Measurements from ENCODE around the gene PTGER4. TPM values are rescaled to one million over a fixed set of nuclear protein-coding genes. Genes with fewer than 3 reads are reported as not detected.

Gene PTGER4
- total and polyA plus RNA-seq, 4 donors, result 0.60 to 6.8 (median 2.8) TPM

GRCh38 chr5:40682154-40683017, 2.7 kb downstream of the PTGER4 start:
- peaks cover 0 to 5% (median 1%) of the 10 kb centered on the region in 4 donors for H3K27me3 ChIP-seq (ENCODE audit: control insufficient read depth in 4 of 4, insufficient read depth in 4 of 4, low read length in 3 of 4)
- peaks cover 0 to 4% (median under 1%) of the 10 kb centered on the region in 4 donors for H3K9me3 ChIP-seq (ENCODE audit: control insufficient read depth in 4 of 4, low read length in 3 of 4)
- H3K27ac ChIP-seq (ENCODE audit: low read depth in 1 of 2, low read length in 2 of 2), result peak overlapping the region; percentile 12 to 31
- peak overlapping the region in 1 of 2 donors; percentile 57 for H3K9ac ChIP-seq (ENCODE audit: low read depth in 1 of 2, low read length in 2 of 2)
- TF ChIP-seq TAF1 (conservative IDR thresholded peaks at IDR 0.05) (no peak), RAD21 (IDR thresholded peaks at IDR 0.05) (no peak), RXRA (IDR thresholded peaks at IDR 0.05) (no peak), FOXA2 (IDR thresholded peaks at IDR 0.05) (no peak), JUND (IDR thresholded peaks at IDR 0.05) (no peak), HNF4G (IDR thresholded peaks at IDR 0.05) (no peak), FOXA1 (IDR thresholded peaks at IDR 0.05) (no peak), GABPA (IDR thresholded peaks at IDR 0.05 in 1 of 2, conservative IDR thresholded peaks at IDR 0.05 in 1 of 2) (no peak), NR2F2 (IDR thresholded peaks at IDR 0.05) (no peak), HNF4A (conservative IDR thresholded peaks at IDR 0.05) (no peak), REST (IDR thresholded peaks at IDR 0.05) (no peak), CTCF (IDR thresholded peaks at IDR 0.05; ENCODE audit: low read depth, low read length, missing input control) (no peak), EGR1 (IDR thresholded peaks at IDR 0.05; ENCODE audit: low read depth in 2 of 2) (no peak), SP1 (IDR thresholded peaks at IDR 0.05) (no peak), ZBTB33 (IDR thresholded peaks at IDR 0.05) (no peak), YY1 (IDR thresholded peaks at IDR 0.05) (no peak), MAX (IDR thresholded peaks at IDR 0.05) (no peak), ATF3 (IDR thresholded peaks at IDR 0.05) (no peak)
- H3K4me3 ChIP-seq (ENCODE audit: low read depth in 1 of 3, low read length in 3 of 3), result peak overlapping the region in 2 of 3 donors; percentile 27 to 65
- no peaks in the 10 kb centered on the region for H3K36me3 ChIP-seq (ENCODE audit: control insufficient read depth in 4 of 4, insufficient read depth in 3 of 4, low read depth in 1 of 4, low read length in 3 of 4)
- 71% methylated on average over 16 of the region's 16 CpGs for WGBS
- DNase-seq (ENCODE audit: low spot score), result no peak
- peaks cover 10 to 24% (median 17%) of the 10 kb centered on the region in 4 donors for H3K4me1 ChIP-seq (ENCODE audit: control insufficient read depth in 4 of 4, insufficient read depth in 4 of 4, low read length in 3 of 4)
